GM21619 (cell line): ENCODE data around the gene NAGK.
"Not testable (repeated sequence)": the region's sequence is repeated elsewhere in the genome, so short reads cannot be mapped to it uniquely, and the experiment has no call there.

Source experiments
- ATAC-seq: cut with Tn5 transposase; IDR thresholded peaks from one replicate; pipeline ENCODE4 v1.9.1; 2021; ENCODE audit not compliant: unreplicated experiment

NAGK gene

GRCh38 chr2:71067567-71068217, 756 bp upstream of the NAGK start:
- no peak for ATAC-seq

DNA sequence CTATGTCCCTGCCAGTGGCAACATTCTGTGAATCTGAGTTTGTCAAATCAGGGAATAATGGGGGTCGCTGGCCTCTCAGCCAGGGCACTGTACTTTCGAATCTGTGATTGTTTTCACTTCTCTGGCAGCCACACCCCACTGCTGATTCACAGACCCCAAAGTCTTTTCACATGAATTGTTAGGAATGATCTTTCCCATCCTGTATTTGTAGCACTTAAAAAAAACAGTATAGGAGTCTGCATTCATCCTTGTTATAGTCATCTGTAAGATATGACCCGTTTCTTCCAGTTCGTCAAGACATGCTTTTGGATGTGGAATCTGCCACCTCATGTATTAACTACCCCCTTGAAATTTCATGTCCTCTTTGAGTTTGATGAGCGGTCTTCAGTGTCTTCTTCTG, 928 bp downstream of the NAGK start:
- no peak for ATAC-seq

GRCh38 chr2:71070294-71071093, 2.0 kb downstream of the NAGK start:
- no peak for ATAC-seq

- ATAC-seq: no peak
Measured at GRCh38 chr2:71071681-71072398, 3.4 kb downstream of the NAGK start.

DNA sequence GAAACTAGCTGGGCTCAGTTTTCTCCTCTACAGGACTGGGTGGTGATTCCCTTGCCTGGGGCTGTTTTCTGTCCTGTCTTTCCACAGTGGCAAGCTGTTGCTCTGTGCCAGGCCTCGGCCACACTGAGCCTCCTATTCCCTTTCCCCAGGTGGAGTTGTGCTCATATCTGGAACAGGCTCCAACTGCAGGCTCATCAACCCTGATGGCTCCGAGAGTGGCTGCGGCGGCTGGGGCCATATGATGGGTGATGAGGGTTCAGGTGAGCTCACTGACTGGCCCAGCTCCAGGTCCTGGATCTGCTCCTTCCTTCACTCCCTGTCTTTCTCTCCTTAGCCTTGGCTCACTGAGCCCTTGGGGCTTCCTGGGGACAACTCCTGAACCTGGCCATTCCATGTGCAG, 4.0 kb downstream of the NAGK start:
- ATAC-seq: no peak

- no peak for ATAC-seq
Measured at GRCh38 chr2:71073475-71073874, 5.0 kb downstream of the NAGK start.

DNA sequence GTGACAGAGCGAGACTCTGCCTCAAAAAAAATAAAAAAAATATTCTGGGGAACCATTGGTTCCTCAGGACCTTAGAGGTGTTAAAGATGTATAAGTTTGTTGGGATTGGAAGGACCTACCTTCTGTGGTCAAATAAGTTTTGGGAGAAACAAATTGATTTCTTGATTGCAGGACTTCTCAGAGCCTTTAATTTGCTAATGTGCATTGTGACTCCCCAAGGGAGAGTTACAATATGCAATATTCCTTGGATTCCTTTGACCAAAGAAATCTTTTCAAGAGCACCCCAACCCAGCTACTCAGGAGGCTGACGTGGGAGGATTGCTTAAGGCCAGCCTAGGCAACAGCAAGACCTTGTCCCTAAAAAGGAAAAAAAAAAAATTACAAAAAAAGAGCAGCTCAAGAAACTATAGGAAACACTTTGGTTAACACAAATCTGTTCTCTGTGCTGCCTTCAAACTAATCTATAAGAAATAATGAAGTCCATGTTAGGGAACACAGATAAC, 6.5 kb downstream of the NAGK start:
- no peak for ATAC-seq

DNA sequence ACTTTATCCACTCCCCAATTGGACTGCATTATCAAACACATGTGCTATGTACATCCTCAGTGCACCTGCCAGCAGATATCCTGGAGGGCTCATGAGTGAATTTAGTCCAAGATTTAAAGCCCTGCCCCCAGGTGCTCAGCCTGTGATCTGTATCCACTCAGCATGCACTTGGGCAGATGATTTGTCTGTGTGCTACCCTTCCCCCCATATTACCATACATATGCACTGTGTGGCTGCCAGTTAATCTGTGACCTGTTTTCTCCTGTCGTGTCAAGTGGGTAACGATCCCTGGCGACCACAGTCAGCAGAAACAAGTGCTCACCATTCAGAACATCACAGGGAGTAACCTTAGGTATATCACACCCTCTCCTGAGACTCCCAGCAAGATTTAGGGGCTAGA, 10.2 kb downstream of the NAGK start:
- ATAC-seq: no peak

- peak; percentile 59 for ATAC-seq
Measured at GRCh38 chr2:71082402-71083252, 14.2 kb downstream of the NAGK start.

DNA sequence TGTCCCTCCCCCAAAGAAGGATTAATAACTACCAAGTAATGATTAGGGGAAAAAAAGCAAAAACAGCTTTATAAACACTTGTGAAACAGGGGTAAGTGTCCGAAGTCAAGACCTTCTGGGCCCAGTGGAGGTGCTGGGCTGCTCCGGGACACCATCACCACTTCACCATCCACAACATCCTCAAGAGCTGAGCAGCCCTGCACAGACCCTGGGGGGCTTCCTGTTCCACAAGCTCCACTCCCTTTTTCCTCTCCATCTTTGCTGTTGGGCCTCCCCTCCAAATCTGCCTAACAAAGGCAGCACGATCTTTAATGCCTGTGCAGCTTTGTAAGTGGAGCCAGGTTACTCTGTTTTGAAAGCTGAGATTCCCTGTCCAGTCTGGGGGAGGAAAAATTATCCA, 14.8 kb downstream of the NAGK start:
- ATAC-seq: not testable (repeated sequence)

DNA sequence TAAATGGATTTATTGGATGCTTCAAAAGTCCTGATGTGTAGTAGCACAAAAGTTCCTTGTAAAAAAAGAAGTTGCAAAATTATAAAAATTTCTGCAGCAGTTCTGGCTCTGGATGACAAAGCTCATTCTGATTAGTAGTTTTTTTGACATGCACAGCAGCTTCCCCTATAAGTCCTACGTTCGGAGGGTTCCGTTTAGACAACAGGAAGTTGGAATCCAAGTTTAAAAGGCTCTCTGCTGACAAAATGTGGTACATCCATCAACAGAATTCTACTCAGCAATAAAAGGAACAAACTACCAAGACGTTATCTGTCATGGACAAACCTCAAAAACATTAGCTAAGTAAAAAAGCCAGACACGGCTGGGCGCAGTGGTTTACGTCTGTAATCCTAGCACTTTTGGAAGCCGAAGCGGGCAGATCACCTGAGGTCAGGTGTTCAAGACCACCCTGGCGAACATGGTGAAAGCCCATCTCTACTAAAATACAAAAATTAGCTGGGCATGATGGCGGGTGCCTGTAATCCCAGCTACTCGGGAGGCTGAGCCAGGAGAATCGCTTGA, 15.4 kb downstream of the NAGK start:
- not testable (repeated sequence) for ATAC-seq

GRCh38 chr2:71085325-71086003, 17.0 kb downstream of the NAGK start:
- not testable (repeated sequence) for ATAC-seq

- ATAC-seq: not testable (repeated sequence)
Measured at GRCh38 chr2:71089475-71089874, 21.0 kb downstream of the NAGK start.

- not testable (repeated sequence) for ATAC-seq
Measured at GRCh38 chr2:71091808-71092207, 23.4 kb downstream of the NAGK start.

GRCh38 chr2:71092491-71093260, 24.2 kb downstream of the NAGK start:
- ATAC-seq: not testable (repeated sequence)

DNA sequence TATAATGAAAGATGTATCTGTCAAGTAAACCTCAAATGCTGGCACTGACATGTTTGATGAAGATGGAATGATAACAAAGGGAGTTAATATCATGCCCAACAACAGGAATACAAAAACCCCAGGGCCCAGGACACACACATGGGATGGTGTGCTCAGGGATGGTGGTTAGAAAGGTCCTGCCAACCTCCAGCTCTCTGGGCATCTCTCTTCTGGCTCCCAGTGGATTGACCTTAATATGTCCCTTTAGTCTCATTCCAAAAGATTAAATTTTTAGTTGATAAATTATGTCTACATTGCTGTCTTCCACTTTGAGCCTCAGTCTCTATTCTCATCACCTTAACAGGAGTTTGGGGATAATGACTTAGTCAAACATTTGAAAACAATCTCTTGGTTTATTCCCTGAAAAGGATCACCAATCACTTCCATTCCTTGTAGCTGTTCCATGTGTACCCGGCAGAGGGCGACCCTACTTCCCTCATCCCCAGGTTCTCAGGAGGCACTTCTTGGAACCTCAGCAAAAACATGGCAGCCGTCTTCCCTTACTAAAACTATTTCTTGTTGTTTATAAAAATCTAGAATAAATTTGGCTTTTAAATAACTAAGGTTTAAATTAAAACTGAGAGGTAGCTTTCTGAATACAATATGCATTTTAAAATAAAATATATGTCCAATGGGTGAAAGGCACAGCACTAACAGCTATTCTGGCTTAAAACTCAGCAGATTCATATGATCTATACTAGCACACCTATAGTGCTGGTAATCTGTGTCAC, 31.9 kb downstream of the NAGK start:
- ATAC-seq: no peak

DNA sequence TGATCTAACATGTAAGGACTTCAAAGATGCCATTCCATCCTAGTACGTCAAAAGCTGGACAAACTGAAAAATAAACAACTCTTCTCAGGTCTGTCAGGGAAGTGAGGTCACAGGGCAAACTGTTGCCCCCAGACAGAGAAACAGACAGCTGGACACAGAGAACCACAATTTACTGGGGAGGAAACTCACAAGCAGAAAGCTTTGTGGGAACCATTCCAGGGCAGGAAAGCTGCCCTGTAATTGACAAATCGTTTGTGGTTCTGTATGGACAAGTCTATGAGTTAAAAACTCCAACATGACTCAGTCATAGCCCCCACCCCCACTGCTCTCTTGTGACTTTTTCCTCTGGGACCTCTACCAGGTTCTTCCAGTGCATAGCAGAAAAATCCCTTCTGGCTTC, 33.2 kb downstream of the NAGK start:
- no peak for ATAC-seq

- no peak for ATAC-seq
Measured at GRCh38 chr2:71102981-71103681, 34.7 kb downstream of the NAGK start.
